ENCODE measurements around the gene GNG13.
"Not testable (repeated sequence)": the region's sequence is repeated elsewhere in the genome, so short reads cannot be mapped to it uniquely, and the experiment has no call there.

GNG13 gene

DNA sequence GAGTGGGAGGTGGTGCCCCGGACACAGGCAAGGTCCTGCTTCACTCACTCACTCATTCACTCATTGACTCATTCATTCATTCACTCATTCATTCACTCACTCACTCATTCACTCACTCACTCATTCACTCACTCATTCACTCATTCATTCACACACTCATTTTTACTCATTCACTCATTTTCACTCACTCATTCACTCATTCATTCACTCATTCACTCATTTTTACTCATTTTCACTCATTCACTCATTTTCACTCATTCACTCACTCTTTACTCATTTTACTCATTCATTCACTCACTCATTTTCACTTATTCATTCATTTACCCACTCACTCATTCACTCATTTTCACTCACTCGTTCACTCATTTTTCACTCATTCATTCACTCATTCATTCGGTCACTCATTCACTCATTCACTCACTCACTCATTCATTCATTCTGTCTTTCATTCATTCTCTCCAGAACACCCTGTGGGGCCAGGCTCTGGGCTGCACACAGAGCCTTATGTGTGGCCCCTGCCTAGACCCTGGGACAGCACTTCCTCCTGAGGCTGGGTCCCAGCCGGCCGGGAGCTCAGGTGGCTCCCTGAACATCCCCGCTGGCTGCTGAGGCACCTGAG, 21.5 kb downstream of the GNG13 start:
- in situ Hi-C loops (cut with MboI; ENCODE audit: low pct_unique_long_range_greater_than_20kb, low sequenced_read_pairs, unreplicated experiment) = no loop called here
- TF ChIP-seq, protein P1, sequence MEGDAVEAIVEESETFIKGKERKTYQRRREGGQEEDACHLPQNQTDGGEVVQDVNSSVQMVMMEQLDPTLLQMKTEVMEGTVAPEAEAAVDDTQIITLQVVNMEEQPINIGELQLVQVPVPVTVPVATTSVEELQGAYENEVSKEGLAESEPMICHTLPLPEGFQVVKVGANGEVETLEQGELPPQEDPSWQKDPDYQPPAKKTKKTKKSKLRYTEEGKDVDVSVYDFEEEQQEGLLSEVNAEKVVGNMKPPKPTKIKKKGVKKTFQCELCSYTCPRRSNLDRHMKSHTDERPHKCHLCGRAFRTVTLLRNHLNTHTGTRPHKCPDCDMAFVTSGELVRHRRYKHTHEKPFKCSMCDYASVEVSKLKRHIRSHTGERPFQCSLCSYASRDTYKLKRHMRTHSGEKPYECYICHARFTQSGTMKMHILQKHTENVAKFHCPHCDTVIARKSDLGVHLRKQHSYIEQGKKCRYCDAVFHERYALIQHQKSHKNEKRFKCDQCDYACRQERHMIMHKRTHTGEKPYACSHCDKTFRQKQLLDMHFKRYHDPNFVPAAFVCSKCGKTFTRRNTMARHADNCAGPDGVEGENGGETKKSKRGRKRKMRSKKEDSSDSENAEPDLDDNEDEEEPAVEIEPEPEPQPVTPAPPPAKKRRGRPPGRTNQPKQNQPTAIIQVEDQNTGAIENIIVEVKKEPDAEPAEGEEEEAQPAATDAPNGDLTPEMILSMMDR (IDR thresholded peaks at IDR 0.05; ENCODE audit: extremely low read depth, insufficient read depth, missing control alignments) = no peak
- no peak for DNase-seq (ENCODE audit: low spot score)

DNA sequence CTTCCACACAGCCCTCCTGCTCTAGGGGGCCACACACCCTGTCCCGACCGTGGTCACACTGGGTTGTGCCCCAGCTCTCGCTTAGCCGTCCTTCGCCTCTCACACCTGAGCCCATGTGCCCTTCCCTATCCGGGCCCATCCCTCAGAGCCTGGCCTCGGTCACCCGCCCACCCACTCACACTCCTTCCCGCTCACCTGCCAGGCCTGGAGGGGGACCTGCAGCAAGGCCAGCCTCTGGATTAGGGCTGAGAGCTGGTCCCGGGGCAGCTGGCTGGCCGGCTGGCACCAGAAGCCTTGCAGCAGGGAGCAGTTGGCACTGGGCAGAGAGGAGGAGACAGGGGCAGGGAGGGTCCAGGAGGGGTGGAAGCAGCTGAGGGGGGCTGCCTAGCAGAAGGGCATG, 22.1 kb downstream of the GNG13 start:
- TF ChIP-seq, protein P1 (IDR thresholded peaks at IDR 0.05; ENCODE audit: extremely low read depth, insufficient read depth, missing control alignments) = no peak
- no peak for DNase-seq (ENCODE audit: low spot score)
- in situ Hi-C loops (cut with MboI; ENCODE audit: low pct_unique_long_range_greater_than_20kb, low sequenced_read_pairs, unreplicated experiment) = no loop called here

DNA sequence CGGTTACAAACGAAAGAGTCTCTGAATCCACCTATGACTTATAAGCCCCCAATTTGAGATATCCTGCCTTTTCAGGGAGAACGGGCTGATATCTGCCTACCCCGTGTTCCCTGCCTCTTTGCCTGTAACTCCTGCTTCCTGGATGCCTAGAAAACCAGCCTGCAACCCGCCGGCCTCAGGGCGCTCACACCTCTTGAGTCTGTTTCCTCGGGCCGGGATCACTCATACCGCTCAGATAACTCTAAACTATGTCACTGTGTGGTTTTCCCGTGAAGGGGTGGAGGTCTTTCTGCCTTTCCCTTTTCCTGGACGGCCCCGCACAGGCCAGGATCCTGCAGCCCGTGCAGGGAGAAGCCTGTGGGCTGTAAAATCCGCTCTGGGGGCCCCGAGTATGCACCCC, 22.7 kb downstream of the GNG13 start:
- no peak for DNase-seq (ENCODE audit: low spot score)
- in situ Hi-C loops (cut with MboI; ENCODE audit: low pct_unique_long_range_greater_than_20kb, low sequenced_read_pairs, unreplicated experiment) = no loop called here
- TF ChIP-seq, protein P1 (IDR thresholded peaks at IDR 0.05; ENCODE audit: extremely low read depth, insufficient read depth, missing control alignments) = no peak

DNA sequence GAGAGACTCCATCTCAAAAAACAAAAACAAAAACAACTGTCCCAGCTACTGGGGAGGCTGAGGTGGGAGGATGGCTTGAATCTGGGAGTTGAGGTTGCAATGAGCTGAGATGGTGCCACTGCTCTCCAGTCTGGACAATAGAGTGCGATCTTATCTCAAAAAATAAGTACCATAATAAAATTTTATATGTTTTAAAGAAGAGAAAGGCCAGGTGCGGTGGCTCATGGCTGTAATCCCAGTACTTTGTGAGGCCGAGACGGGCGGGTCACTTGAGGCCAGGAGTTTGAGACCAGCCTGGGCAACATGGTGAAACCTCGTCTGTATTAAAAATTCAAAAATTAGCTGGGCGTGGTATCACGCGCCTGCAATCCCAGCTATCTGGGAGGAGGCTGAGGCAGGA, 23.7 kb downstream of the GNG13 start:
- DNase-seq (ENCODE audit: low spot score) = no peak
- TF ChIP-seq, protein P1 (IDR thresholded peaks at IDR 0.05; ENCODE audit: extremely low read depth, insufficient read depth, missing control alignments) = no peak
- in situ Hi-C loops (cut with MboI; ENCODE audit: low pct_unique_long_range_greater_than_20kb, low sequenced_read_pairs, unreplicated experiment) = no loop called here

GRCh38 chr16:776298-776697, 24.2 kb downstream of the GNG13 start:
- DNase-seq (ENCODE audit: low spot score); in situ Hi-C loops (cut with MboI; ENCODE audit: low pct_unique_long_range_greater_than_20kb, low sequenced_read_pairs, unreplicated experiment): not testable (repeated sequence)

DNA sequence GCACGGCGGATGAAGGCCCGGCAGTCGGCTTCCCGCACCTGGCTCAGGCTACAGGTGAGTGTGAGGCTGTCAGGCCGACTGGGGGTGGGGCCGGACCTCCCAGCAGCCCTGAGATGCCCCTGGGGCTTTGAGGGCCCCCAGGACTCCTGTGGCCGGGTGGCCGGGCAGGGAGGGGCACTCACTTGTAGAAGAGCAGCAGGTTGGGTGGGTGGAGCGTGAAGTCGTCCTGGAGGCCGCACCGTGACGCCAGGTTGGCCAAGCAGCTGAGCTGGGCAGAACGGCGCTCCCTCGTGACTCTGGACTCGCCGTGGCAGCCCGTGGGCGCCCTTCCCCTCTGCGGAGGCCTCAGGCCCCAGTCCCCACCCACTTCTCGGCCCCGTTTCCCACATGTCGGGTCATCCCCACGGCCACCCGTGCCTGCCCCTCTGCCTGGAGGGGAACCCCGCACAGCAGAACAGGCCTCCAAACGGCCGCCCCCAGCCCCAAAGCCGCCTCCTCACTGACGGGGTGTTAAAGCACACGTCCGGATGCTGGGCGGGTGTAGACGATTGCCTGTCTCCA, 25.2 kb downstream of the GNG13 start:
- in situ Hi-C loops (cut with MboI; ENCODE audit: low pct_unique_long_range_greater_than_20kb, low sequenced_read_pairs, unreplicated experiment) = no loop called here
- TF ChIP-seq, protein P1 (IDR thresholded peaks at IDR 0.05; ENCODE audit: extremely low read depth, insufficient read depth, missing control alignments) = no peak
- DNase-seq (ENCODE audit: low spot score) = no peak

GRCh38 chr16:774086-775001, 26.2 kb downstream of the GNG13 start:
- in situ Hi-C loops (cut with MboI; ENCODE audit: low pct_unique_long_range_greater_than_20kb, low sequenced_read_pairs, unreplicated experiment) = no loop called here
- DNase-seq (ENCODE audit: low spot score) = no peak
- TF ChIP-seq, protein P1 (IDR thresholded peaks at IDR 0.05; ENCODE audit: extremely low read depth, insufficient read depth, missing control alignments) = no peak

Measured in GM13977 (cell line).